ENCODE measurements around the gene ZW10. TPM values are rescaled to one million over a fixed set of nuclear protein-coding genes. Genes with fewer than 3 reads are reported as not detected.

Gene ZW10
- total and polyA plus RNA-seq, 10 of the 15 experiments (the other 5 are each of a cell fraction or from before 2014, with no cell fraction given): 5.4 to 32.0 (median 17.3) TPM

DNA sequence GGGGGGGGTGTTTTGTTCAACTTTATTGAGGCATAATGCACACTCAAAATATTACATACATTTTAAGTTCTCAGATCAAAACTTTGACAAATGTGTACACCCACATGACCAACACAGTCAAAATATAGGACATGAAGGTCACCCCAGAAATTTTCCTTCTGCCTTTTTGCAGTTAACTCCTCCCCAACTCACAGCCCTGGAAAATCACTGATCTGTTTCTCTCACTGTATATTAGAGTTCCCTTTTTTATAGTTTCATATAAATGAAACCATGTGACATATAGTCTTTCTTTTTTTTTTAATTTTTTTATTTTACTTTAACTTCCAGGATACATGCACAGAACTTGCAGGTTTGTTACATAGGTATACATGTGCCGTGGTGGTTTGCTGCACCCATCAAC, 72.0 kb downstream of the ZW10 start:
- DNase-seq (ENCODE audit: low read depth, low spot score): no peak
- Histone ChIP-seq H2AFZ (ENCODE audit: control insufficient read depth, low read depth, low read length) (no peak overlapping the region), H3K4me3 (no peak overlapping the region), H3K36me3 (ENCODE audit: control insufficient read depth in 2 of 2, insufficient read depth in 2 of 2, low read length in 1 of 2) (no peaks in the 10 kb centered on the region), H3K9me3 (replicated peaks; ENCODE audit: control insufficient read depth, insufficient read depth, low read length) (no peaks in the 10 kb centered on the region; the same call in 2 of the 3 replicates), H3K79me2 (ENCODE audit: control insufficient read depth, insufficient read depth, low read length) (no peaks in the 10 kb centered on the region), H3K4me2 (ENCODE audit: control insufficient read depth, insufficient read depth) (no peak overlapping the region), H3K9ac (ENCODE audit: control insufficient read depth, insufficient read depth, low read length) (no peak overlapping the region), H3K27me3 (replicated peaks in 1 of 2; ENCODE audit: control insufficient read depth in 2 of 2, insufficient read depth in 2 of 2, low read length in 1 of 2) (peaks cover 0 to 1% of the 10 kb centered on the region in 2 experiments; a peak in 1 of 4 replicates), H3K4me1 (ENCODE audit: control insufficient read depth, insufficient read depth, low read length) (no peaks in the 10 kb centered on the region), H4K20me1 (ENCODE audit: control insufficient read depth, insufficient read depth) (no peaks in the 10 kb centered on the region), H3K27ac (ENCODE audit: control insufficient read depth, insufficient read depth) (no peak overlapping the region)
- SMC1A ChIA-PET (ENCODE audit: uncharacterized antibody, unreplicated experiment): no interaction called here
- intact Hi-C loops (cut with micrococcal nuclease; ENCODE audit: unreplicated experiment) (no loop called here), in situ Hi-C loops (cut with MboI) (no loop called here)
- RAD21 ChIA-PET (ENCODE audit: unreplicated experiment): no interaction called here
- no peak for ATAC-seq
- CTCF ChIA-PET: no interaction called here
- TF ChIP-seq, protein P1, sequence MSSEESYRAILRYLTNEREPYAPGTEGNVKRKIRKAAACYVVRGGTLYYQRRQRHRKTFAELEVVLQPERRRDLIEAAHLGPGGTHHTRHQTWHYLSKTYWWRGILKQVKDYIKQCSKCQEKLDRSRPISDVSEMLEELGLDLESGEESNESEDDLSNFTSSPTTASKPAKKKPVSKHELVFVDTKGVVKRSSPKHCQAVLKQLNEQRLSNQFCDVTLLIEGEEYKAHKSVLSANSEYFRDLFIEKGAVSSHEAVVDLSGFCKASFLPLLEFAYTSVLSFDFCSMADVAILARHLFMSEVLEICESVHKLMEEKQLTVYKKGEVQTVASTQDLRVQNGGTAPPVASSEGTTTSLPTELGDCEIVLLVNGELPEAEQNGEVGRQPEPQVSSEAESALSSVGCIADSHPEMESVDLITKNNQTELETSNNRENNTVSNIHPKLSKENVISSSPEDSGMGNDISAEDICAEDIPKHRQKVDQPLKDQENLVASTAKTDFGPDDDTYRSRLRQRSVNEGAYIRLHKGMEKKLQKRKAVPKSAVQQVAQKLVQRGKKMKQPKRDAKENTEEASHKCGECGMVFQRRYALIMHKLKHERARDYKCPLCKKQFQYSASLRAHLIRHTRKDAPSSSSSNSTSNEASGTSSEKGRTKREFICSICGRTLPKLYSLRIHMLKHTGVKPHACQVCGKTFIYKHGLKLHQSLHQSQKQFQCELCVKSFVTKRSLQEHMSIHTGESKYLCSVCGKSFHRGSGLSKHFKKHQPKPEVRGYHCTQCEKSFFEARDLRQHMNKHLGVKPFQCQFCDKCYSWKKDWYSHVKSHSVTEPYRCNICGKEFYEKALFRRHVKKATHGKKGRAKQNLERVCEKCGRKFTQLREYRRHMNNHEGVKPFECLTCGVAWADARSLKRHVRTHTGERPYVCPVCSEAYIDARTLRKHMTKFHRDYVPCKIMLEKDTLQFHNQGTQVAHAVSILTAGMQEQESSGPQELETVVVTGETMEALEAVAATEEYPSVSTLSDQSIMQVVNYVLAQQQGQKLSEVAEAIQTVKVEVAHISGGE (CRISPR knock-in tag; IDR thresholded peaks at IDR 0.05): no peak
- POLR2A ChIA-PET: no interaction called here
- FAIRE-seq: no peak
- 82% methylated on average over 1 of the region's 1 CpG for WGBS (ENCODE audit: insufficient coverage, insufficient replicate concordance, low lambda C conversion rate, missing lambda C conversion rate)
- no TSS peak for BruUV-seq (replicated peaks)

DNA sequence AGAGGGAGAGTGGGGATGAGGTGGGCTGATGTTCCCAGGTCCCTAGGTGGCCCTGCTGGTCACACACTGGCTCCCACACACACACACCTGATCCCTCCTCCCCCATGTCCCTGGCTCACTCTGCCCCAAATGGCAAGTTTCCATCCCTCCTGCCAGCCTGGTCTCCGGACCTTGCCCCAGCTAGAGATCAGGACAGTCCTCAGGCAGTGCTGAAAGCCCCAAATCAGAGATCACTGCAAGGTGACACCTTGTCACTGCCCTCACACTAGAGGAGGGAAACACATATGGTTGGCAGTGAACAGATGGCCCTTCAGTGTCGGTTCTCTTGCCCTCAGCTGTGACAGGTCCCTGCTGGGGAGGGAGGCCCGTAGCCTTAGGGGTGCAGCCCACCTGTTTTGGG, 75.0 kb downstream of the ZW10 start:
- Histone ChIP-seq H3K27ac (ENCODE audit: control insufficient read depth, insufficient read depth) (no peak overlapping the region), H3K4me2 (ENCODE audit: control insufficient read depth, insufficient read depth) (no peak overlapping the region), H3K4me1 (ENCODE audit: control insufficient read depth, insufficient read depth, low read length) (no peaks in the 10 kb centered on the region), H2AFZ (ENCODE audit: control insufficient read depth, low read depth, low read length) (no peak overlapping the region), H3K4me3 (no peak overlapping the region), H4K20me1 (ENCODE audit: control insufficient read depth, insufficient read depth) (no peaks in the 10 kb centered on the region), H3K9ac (ENCODE audit: control insufficient read depth, insufficient read depth, low read length) (no peak overlapping the region), H3K27me3 (replicated peaks in 1 of 2; ENCODE audit: control insufficient read depth in 2 of 2, insufficient read depth in 2 of 2, low read length in 1 of 2) (peaks cover 0 to 1% of the 10 kb centered on the region in 2 experiments; a peak in 1 of 4 replicates), H3K79me2 (ENCODE audit: control insufficient read depth, insufficient read depth, low read length) (no peaks in the 10 kb centered on the region), H3K36me3 (ENCODE audit: control insufficient read depth in 2 of 2, insufficient read depth in 2 of 2, low read length in 1 of 2) (no peaks in the 10 kb centered on the region), H3K9me3 (replicated peaks; ENCODE audit: control insufficient read depth, insufficient read depth, low read length) (no peaks in the 10 kb centered on the region; the same call in 2 of the 3 replicates)
- TF ChIP-seq CHD1 (IDR thresholded peaks at IDR 0.05; ENCODE audit: low read depth, low read length) (no peak), ZNF207 (IDR thresholded peaks at IDR 0.05; ENCODE audit: borderline replicate concordance) (no peak), ESRRA (IDR thresholded peaks at IDR 0.05; ENCODE audit: low read length) (no peak)
- TF ChIP-seq, protein P2, sequence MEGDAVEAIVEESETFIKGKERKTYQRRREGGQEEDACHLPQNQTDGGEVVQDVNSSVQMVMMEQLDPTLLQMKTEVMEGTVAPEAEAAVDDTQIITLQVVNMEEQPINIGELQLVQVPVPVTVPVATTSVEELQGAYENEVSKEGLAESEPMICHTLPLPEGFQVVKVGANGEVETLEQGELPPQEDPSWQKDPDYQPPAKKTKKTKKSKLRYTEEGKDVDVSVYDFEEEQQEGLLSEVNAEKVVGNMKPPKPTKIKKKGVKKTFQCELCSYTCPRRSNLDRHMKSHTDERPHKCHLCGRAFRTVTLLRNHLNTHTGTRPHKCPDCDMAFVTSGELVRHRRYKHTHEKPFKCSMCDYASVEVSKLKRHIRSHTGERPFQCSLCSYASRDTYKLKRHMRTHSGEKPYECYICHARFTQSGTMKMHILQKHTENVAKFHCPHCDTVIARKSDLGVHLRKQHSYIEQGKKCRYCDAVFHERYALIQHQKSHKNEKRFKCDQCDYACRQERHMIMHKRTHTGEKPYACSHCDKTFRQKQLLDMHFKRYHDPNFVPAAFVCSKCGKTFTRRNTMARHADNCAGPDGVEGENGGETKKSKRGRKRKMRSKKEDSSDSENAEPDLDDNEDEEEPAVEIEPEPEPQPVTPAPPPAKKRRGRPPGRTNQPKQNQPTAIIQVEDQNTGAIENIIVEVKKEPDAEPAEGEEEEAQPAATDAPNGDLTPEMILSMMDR (IDR thresholded peaks at IDR 0.05 in 2 of 3, conservative IDR thresholded peaks at IDR 0.05 in 1 of 3; ENCODE audit: control insufficient read depth in 2 of 3, extremely low read depth in 1 of 3, insufficient read depth in 1 of 3, low read depth in 3 of 3, low read length in 3 of 3): no peak
- TF ChIP-seq, protein P3, sequence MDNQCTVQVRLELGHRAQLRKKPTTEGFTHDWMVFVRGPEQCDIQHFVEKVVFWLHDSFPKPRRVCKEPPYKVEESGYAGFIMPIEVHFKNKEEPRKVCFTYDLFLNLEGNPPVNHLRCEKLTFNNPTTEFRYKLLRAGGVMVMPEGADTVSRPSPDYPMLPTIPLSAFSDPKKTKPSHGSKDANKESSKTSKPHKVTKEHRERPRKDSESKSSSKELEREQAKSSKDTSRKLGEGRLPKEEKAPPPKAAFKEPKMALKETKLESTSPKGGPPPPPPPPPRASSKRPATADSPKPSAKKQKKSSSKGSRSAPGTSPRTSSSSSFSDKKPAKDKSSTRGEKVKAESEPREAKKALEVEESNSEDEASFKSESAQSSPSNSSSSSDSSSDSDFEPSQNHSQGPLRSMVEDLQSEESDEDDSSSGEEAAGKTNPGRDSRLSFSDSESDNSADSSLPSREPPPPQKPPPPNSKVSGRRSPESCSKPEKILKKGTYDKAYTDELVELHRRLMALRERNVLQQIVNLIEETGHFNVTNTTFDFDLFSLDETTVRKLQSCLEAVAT (IDR thresholded peaks at IDR 0.05): no peak
- WGBS (ENCODE audit: insufficient coverage, insufficient replicate concordance, low lambda C conversion rate, missing lambda C conversion rate): 23% methylated on average over 2 of the region's 3 CpGs
- DNase-seq (ENCODE audit: low read depth, low spot score) (no peak), ATAC-seq (no peak), FAIRE-seq (no peak)
- in situ Hi-C loops (cut with MboI) (no loop called here), intact Hi-C loops (cut with micrococcal nuclease; ENCODE audit: unreplicated experiment) (no loop called here)
- BruUV-seq (replicated peaks): no TSS peak
- RAD21 ChIA-PET (ENCODE audit: unreplicated experiment): no interaction called here
- CTCF ChIA-PET: no interaction called here
- POLR2A ChIA-PET: no interaction called here
- SMC1A ChIA-PET (ENCODE audit: uncharacterized antibody, unreplicated experiment): no interaction called here

Measured in GM12878 (cell line).